Measurements from ENCODE around the gene TMEM258.
A peak's percentile ranks its signal among the peaks of the same experiment; 100 is the strongest.

TMEM258 gene

DNA sequence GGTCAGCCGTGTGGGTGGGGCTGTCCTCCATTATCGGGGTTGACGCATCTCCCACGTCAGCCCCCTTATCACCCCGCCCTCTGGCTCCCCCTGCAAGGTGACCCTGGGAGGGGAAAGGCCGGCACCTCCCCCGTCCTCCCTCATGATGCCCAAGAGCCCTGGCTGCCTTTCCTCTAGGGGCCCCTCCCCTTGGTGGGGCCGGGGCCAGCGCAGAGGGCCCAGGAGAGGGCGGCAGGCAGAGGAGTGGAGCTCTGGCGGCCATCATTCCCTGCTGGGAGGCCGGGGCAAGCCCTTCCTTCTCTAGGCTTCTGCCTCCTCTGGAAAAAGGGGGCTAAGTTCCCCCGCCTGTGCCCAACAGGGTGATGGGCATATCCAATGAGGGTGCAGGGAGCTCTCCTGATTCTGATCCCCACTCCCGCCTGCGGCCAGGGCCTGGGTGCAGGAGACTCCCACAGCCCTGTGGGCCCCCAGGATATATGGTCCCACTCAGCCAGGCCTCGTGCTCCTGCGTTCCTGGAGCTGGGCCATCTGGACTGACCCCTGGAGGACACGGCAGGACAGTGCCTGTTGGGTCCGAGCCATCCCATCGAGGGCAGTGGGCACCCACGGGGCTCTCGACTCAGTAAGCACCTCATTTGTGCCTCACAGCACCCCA lies 27.7 kb downstream of the TMEM258 start:
- TF ChIP-seq, protein P1, sequence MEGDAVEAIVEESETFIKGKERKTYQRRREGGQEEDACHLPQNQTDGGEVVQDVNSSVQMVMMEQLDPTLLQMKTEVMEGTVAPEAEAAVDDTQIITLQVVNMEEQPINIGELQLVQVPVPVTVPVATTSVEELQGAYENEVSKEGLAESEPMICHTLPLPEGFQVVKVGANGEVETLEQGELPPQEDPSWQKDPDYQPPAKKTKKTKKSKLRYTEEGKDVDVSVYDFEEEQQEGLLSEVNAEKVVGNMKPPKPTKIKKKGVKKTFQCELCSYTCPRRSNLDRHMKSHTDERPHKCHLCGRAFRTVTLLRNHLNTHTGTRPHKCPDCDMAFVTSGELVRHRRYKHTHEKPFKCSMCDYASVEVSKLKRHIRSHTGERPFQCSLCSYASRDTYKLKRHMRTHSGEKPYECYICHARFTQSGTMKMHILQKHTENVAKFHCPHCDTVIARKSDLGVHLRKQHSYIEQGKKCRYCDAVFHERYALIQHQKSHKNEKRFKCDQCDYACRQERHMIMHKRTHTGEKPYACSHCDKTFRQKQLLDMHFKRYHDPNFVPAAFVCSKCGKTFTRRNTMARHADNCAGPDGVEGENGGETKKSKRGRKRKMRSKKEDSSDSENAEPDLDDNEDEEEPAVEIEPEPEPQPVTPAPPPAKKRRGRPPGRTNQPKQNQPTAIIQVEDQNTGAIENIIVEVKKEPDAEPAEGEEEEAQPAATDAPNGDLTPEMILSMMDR (conservative IDR thresholded peaks at IDR 0.05; ENCODE audit: low read depth, low read length), result peak; percentile 15
- DNase-seq (ENCODE audit: low read depth), result peak; percentile 81
- H3K4me3 ChIP-seq (ENCODE audit: low read length), result no peak overlapping the region

GRCh38 chr11:61763930-61764605 lies 28.3 kb downstream of the TMEM258 start:
- DNase-seq (ENCODE audit: low read depth), result peak; percentile 78
- H3K4me3 ChIP-seq (ENCODE audit: low read length), result no peak overlapping the region

DNA sequence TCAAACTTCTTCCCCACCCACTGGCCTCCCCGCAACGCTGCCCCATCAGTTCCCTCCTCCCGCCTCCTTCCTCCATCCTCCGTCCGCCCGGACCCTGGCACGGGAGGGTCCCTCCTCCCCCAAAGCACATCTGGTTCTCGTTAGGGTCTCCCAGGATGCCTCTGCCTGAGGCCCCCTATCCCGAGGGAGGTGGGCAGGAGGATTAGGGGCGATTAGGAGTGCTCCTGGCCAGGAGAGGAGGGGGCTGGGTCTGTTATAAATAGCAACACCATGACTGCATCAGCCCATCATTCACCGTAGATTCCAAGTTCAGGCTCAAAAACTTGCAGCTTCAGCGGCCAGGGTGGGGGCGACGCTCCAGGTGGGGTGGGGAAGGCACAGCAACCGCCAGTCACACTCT lies 29.6 kb downstream of the TMEM258 start:
- no peak overlapping the region for H3K4me3 ChIP-seq (ENCODE audit: low read length)
- TF ChIP-seq, protein P1 (conservative IDR thresholded peaks at IDR 0.05; ENCODE audit: low read depth, low read length), result no peak
- DNase-seq (ENCODE audit: low read depth), result peak; percentile 72

More at GRCh38 chr11:61763930-61764605, 28.3 kb downstream of the TMEM258 start:
- TF ChIP-seq, protein P1 (conservative IDR thresholded peaks at IDR 0.05; ENCODE audit: low read depth, low read length), result no peak

DNA sequence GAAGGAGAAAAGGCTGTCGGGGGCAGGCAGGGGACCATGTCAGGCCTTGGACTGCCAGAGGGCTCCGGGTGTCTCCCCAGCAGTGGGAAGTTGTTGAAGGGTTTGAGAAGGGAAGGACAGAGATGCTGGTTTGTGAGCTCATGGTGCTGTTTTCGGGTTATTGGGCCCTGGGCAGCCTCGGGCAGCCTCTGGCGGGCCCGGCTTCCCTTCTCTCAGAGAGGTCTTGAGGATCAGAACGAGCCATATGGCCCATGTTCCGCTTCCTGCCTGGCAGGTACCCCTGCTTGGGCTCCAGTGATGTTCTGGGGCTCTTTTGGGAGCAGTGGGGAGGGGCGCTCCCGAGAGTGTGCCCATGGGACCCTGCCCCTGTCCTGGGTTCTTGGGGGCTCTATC lies 30.2 kb downstream of the TMEM258 start:
- TF ChIP-seq, protein P1 (conservative IDR thresholded peaks at IDR 0.05; ENCODE audit: low read depth, low read length), result no peak
- no peak for DNase-seq (ENCODE audit: low read depth)
- H3K4me3 ChIP-seq (ENCODE audit: low read length), result no peak overlapping the region

DNA sequence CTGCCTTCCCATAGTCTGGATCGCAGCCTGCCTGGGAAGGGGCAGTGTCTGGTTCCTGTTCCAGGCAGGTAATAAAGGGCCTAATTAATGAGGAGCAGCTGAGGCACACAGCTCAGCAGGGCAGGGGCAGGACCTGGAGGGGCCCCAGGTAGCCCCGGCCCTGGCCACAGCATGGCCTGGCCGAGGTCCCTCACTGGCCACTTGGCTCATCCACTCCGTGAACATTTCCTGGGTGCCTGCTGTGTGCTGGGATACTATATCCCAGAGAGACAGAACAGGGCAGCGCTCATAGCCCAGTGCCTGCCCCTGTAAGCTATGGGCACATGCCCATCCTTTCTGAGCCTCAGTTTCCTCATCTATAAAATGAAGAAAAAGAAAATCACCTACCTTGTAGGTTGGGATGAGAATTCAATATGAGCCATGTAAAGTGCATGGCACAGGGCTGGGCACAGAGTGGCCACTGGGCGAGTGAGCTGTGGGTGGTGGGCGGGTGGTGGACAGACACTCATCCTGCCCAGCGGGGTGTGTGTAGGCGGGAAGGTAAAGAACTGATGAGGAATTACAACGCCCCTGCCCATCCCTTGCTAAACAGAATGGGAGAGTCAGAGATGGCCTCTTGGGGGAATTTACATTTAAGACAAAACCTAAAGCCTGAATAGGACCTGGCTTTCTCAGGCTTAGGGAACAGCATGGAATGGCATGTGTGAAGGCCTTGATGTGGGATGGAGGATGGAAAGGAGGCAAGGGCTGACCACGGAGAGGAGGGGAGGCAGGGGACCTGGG lies 30.8 kb downstream of the TMEM258 start:
- no peak for DNase-seq (ENCODE audit: low read depth)
- TF ChIP-seq, protein P1 (conservative IDR thresholded peaks at IDR 0.05; ENCODE audit: low read depth, low read length), result no peak
- no peak overlapping the region for H3K4me3 ChIP-seq (ENCODE audit: low read length)

GRCh38 chr11:61760946-61761345 lies 31.5 kb downstream of the TMEM258 start:
- no peak for DNase-seq (ENCODE audit: low read depth)
- TF ChIP-seq, protein P1 (conservative IDR thresholded peaks at IDR 0.05; ENCODE audit: low read depth, low read length), result no peak
- H3K4me3 ChIP-seq (ENCODE audit: low read length), result no peak overlapping the region

All from retinal pigment epithelial cell (primary cell).